GM12892 (cell line): Measurements from ENCODE around the gene GP1BB.

ENCODE experiments used
- DNase-seq: peaks from one replicate; pipeline ENCODE4 v3.0.0; 2011; ENCODE audit not compliant: insufficient read length
- FAIRE-seq: peaks from 2 replicates; lab custom pipeline; 2011; peaks lifted over from hg19 to GRCh38; lab: Jason Lieb, UNC
- POLR2A ChIP-seq: IDR thresholded peaks from 2 replicates; pipeline ENCODE4 v1.6.1; 2011; ENCODE audit warnings: low read depth, low read length, control low read depth
- POLR2AphosphoS5 ChIP-seq: IDR thresholded peaks from 2 replicates; pipeline ENCODE4 v1.6.1; 2011; ENCODE audit warnings: low read depth, low read length, control low read depth
- TAF1 ChIP-seq: IDR thresholded peaks from 2 replicates; pipeline ENCODE4 v1.6.1; 2011; ENCODE audit warnings: low read depth, mild to moderate bottlenecking, control low read depth, low read length, borderline replicate concordance

The GP1BB gene

DNA sequence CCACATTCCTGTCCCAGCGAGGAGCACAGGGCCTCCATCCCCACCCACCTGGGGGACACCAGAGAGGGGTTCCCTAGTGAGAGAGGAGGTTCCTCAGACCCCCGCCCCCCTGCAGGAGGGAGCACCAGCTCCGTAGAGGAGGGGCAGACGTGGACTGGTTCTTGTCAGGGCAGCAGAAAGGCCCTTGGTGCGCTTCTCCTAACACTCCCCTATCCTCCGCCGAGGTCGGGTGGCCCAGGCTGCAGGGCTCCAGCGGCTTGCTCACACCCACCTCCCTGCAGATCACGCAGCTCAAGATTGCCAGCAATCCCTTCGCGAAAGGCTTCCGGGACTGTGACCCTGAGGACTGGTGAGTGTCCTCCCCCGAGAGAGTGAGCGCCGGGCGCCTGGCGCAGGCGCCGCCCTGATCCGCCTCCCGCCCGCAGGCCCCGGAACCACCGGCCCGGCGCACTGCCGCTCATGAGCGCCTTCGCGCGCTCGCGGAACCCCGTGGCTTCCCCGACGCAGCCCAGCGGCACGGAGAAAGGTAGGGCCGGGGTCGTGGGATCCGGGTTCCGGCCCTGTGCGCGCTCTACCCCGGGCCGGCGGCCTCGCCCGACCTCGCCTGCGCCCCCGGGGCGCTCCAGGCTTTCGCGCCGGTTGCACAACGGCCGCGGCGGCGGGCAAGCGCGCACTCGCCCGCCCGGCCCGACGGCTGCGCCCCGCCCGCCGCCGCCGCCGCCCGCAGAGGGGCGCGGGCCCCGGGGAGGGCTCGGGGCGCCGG is 42.3 kb downstream of the GP1BB start:
- DNase-seq (no peak), FAIRE-seq (no peak)
- TF ChIP-seq TAF1, result no peak
- no peak for TF ChIP-seq POLR2AphosphoS5
- TF ChIP-seq POLR2A, result no peak

- no peak for DNase-seq
- no peak for FAIRE-seq
- TF ChIP-seq TAF1 (no peak), POLR2A (no peak), POLR2AphosphoS5 (no peak)
These were observed 42.8 kb downstream of the GP1BB start for GRCh38 chr22:19766240-19766510.

DNA sequence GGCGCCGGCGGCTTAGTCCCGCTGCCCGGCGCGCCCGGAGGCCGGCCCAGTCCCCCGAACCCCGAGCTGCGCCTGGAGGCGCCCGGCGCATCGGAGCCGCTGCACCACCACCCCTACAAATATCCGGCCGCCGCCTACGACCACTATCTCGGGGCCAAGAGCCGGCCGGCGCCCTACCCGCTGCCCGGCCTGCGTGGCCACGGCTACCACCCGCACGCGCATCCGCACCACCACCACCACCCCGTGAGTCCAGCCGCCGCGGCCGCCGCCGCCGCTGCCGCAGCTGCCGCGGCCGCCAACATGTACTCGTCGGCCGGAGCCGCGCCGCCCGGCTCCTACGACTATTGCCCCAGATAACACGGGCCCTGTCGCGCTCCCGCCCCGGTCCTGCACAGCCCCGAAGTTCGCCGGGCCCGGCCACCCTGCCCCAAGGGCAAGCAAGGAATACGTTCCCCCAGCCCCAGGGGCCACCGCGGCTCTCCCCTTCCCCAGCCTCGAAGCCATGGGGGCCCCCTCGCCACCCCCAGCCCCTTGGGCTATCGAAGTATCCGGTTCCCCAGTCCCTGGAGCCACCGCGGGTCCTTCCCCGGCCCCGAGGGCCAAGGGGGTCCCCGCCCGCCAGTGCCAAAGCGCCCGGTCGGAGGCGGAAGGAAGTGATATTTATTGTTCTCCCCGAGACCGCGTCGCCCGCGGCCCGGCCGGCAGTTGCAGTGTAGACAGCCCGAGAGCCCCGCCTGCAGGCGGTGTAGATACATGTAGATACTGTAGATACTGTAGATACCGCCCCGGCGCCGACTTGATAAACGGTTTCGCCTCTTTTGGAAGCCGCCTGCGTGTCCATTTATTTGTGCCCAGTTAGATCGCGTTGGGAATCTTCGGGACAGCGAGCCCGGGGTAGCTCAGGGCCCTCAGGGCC is 43.4 kb downstream of the GP1BB start:
- DNase-seq (no peak), FAIRE-seq (no peak)
- no peak for TF ChIP-seq TAF1
- TF ChIP-seq POLR2AphosphoS5, result no peak
- TF ChIP-seq POLR2A, result no peak

DNA sequence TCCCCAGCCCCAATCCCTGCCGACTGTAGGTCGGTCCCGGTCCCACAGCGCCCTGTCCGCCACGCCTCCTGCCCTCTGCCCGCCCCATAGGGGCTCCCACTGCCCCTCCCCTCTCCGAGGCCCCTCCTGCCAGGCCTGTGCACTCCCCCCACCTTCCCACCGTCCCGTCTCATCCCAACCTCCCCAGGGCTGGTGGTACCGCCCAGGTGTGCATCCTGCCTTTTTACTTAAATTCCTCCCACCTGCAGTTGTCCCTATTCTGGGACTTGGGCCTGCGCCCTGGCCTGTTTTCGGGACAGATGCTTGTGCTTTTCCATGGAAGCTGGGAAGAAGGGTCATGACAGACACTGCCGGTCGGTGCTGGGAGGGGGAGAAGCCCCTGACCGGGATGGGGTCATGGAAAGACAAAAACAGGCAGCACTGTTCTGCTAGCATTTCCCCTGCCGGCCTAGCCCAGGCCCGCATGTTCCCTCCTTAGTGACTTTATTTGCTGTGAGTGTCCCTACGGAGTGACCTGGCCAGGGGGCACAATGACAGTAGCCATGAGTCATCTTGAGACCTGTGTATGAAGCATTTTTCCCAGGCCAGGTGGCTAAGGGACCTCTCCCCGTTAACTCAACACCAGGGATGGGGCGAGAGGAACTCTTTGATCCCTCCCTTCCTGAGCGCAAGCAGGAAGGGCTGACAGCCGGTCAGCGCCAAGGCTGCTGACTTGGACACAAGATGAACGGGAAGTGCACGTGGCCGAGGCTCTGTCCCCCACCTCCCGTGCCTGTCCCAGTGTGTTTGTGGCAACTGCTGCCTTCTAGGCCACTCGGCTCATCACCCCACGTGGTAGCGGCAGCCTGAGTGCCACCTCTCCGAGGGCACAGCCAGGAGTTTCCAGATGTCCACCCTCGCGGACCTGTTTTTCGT is 44.3 kb downstream of the GP1BB start:
- FAIRE-seq (no peak), DNase-seq (no peak)
- TF ChIP-seq POLR2AphosphoS5, result no peak
- TF ChIP-seq POLR2A, result no peak
- no peak for TF ChIP-seq TAF1

DNA sequence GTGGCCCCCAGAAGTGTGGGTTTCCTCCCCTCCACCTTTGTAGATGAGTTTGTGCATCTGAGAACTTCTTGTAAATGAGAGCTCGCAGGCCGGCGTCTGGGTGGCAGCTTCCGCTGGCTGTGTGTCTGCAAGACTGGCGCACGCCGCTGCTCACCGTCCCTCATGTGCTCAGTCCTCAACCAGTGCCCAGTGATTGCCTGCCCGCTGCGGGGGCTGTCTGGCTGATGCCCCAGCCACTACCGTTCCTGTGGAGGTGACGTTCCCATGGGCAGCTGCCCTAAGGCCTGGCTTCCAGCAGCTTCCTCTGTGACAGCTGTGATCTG is 46.0 kb downstream of the GP1BB start:
- TF ChIP-seq TAF1, result no peak
- no peak for TF ChIP-seq POLR2A
- no peak for TF ChIP-seq POLR2AphosphoS5
- DNase-seq (no peak), FAIRE-seq (no peak)

DNA sequence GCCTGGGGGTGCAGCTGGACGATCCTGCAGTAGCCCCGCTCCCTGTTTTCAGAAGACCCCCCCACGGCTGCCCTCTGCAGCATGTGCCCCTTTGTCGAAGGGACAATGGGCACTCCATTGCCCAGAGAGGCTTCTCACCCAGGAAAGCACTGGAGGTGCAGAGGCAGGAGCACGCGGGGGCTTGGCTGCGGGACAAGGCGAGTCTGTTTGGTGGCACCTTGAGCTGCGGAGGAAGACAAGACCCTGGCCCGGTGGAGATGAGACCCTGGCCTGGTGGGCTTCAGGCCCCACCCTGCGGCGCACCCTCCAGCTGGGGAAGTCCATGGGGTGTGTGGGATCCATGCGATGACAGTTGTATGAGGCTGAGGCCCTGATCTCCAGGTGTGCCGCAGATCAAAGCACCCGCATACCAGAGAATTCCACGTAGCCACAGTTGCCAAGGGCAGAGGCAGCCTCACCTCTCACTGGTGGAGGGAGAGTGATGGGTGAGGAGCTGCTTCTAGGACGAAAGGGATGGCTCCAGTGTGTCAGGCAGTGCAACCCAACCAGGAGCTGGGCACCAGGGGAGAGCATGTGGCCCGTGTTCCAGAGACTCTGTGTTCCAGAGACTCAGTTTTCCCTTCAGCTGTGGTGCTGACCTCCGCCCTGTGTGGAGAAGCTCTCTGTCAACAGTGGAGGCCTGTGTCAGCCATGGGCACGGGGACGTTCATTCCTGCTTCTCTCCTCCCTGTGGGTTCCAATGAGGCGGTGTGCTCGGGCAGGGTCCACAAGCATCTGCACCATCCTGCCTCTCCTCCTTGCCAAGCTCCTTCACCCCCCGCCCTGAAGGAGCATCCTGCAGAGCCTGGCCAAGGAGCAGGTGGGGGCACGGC is 47.2 kb downstream of the GP1BB start:
- TF ChIP-seq POLR2AphosphoS5 (no peak), POLR2A (no peak), TAF1 (no peak)
- no peak for FAIRE-seq
- no peak for DNase-seq

DNA sequence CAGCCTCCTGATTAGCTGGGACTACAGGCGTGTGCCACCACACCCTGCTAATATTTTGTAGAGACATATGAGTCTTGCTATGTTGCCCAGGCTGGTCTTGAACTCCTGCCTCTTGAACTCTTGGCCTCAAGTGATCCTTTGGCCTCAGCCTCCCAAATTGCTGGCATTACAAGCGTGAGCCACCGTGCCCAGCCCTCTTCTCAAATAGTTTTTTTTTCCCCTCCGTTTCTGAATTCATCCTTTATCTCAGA is 49.0 kb downstream of the GP1BB start:
- no peak for DNase-seq
- TF ChIP-seq TAF1 (no peak), POLR2A (no peak), POLR2AphosphoS5 (no peak)
- FAIRE-seq, result no peak

DNA sequence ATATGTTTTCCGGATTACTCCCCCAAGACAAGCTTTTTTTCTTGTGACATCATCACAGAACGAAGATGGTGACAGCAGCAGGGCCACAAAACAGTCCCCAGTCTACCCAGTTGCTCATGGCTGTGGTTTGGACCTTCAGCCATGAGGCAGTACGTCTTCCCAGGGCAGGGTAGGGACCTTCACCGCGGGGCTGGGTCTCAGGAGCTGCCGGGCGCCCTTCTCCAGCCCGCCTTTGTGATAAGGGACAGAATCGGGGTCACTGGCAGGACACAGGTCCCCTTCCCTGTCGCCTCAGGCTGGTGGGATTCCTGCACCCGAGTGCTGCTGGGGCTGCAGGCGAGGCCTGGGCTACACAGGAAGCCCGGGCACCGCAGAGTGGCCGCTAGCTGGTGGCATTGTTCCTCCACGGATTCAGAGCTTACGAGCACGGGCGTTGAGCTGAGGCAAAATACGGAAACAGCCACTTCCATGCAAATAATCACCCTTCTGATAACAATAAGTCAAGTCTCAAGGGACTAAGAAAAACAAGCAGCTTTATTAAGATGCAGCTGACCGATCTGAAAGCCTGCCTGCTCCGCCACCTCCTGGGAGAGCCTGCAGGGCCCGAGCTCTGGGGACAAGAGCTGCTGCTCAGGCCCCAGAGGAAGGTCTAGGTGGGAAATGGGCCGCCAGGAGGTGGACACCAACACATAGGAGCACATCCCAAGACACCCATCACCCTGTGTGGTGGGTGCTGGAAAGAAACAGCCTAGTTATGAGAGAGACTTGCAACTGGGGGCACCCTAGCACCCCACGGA is 49.5 kb downstream of the GP1BB start:
- DNase-seq, result no peak
- TF ChIP-seq TAF1, result no peak
- no peak for TF ChIP-seq POLR2A
- TF ChIP-seq POLR2AphosphoS5, result no peak
- FAIRE-seq, result peak; percentile 79

DNA sequence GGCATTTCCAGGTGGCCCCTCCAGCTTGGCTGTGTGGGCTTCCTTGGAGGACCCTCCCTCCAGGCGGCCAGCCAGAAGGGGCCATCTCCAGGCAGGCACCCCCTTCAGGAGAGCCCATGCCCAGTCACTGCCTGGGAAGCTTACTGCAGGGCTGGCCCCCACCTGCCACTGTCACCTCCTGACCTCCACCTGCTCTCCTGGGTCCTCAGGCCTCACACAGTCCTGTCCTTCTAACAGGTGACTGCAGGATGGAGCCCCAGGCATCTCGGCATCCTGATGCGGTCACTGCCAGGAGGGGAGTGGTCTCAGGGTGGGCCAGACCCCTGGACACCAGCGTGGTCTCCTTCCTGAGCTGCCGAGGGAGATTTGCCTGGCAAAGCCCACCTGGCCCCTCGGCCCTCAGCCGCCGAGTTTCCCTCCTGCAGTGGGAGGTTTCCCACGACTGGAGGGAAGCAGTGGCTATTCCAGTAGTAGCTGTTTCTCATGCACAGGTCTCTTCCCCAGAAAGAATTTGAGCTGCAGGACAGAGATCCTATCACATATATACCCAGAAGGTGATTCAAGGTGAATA is 50.2 kb downstream of the GP1BB start:
- no peak for FAIRE-seq
- DNase-seq, result no peak
- TF ChIP-seq TAF1 (no peak), POLR2AphosphoS5 (no peak), POLR2A (no peak)
